GM23248 (cell line): ENCODE results near the gene MECR. TPM values are rescaled to one million over a fixed set of nuclear protein-coding genes. Genes with fewer than 3 reads are reported as not detected.

Source experiments
- DNase-seq: peaks from one replicate; pipeline ENCODE4 v3.0.0-alpha.2; 2015
- H2AFZ ChIP-seq: fragments of 200-600 bp; sonication (generic); 2 replicates; pipeline ENCODE4 v1.6.1; 2016; ENCODE audit warnings: antibody characterized with exemption
- H3F3A ChIP-seq: fragments of 200-600 bp; sonication (generic); 2 replicates; pipeline ENCODE4 v1.6.1; 2016; ENCODE audit warnings: mild to moderate bottlenecking, antibody characterized with exemption, mixed run types; ENCODE audit not compliant: insufficient read depth
- H3K27ac ChIP-seq: fragments of 200-600 bp; sonication (generic); 2 replicates; pipeline ENCODE4 v1.5.1; 2016; ENCODE audit warnings: mild to moderate bottlenecking
- H3K27me3 ChIP-seq: fragments of 200-600 bp; sonication (generic); replicated peaks from 2 replicates; pipeline ENCODE4 v1.6.1; 2016; ENCODE audit warnings: mild to moderate bottlenecking; ENCODE audit not compliant: insufficient read depth
- H3K36me3 ChIP-seq: fragments of 200-600 bp; sonication (generic); 2 replicates; pipeline ENCODE4 v1.6.1; 2016; ENCODE audit warnings: low read depth, mild to moderate bottlenecking
- H3K4me1 ChIP-seq: fragments of 200-600 bp; sonication (generic); 2 replicates; pipeline ENCODE4 v1.6.1; 2016; ENCODE audit warnings: mild to moderate bottlenecking; ENCODE audit not compliant: insufficient read depth
- H3K4me2 ChIP-seq: fragments of 200-600 bp; sonication (generic); one replicate; pipeline ENCODE4 v1.6.1; 2016; ENCODE audit warnings: mild to moderate bottlenecking; ENCODE audit not compliant: unreplicated experiment
- H3K4me3 ChIP-seq: fragments of 200-600 bp; sonication (generic); 2 replicates; pipeline ENCODE4 v1.5.1; 2016; ENCODE audit warnings: mild to moderate bottlenecking
- H3K79me2 ChIP-seq: fragments of 200-600 bp; sonication (generic); 2 replicates; pipeline ENCODE4 v1.6.1; 2016; ENCODE audit warnings: mild to moderate bottlenecking; ENCODE audit not compliant: insufficient read depth
- H3K9ac ChIP-seq: fragments of 200-600 bp; sonication (generic); 2 replicates; pipeline ENCODE4 v1.6.1; 2016; ENCODE audit warnings: mild to moderate bottlenecking
- H3K9me2 ChIP-seq: fragments of 200-600 bp; sonication (generic); 2 replicates; pipeline ENCODE4 v1.6.1; 2016; ENCODE audit warnings: mixed run types, mild to moderate bottlenecking, moderate library complexity; ENCODE audit not compliant: insufficient read depth
- H3K9me3 ChIP-seq: fragments of 200-600 bp; sonication (generic); one replicate; pipeline ENCODE4 v1.6.1; 2017; ENCODE audit warnings: low read depth
- H4K20me1 ChIP-seq: fragments of 200-600 bp; sonication (generic); 2 replicates; pipeline ENCODE4 v1.6.0; 2016; ENCODE audit not compliant: insufficient read depth
- EZH2 ChIP-seq: fragments of 200-600 bp; sonication (generic); IDR thresholded peaks from 2 replicates; pipeline ENCODE4 v1.6.1; 2018; ENCODE audit warnings: antibody characterized with exemption, mild to moderate bottlenecking; ENCODE audit not compliant: insufficient read depth, poor library complexity, severe bottlenecking
- EZH2phosphoT487 ChIP-seq: fragments of 200-600 bp; sonication (generic); IDR thresholded peaks from 2 replicates; pipeline ENCODE4 v1.6.1; 2018; ENCODE audit warnings: antibody characterized with exemption, moderate library complexity, mild to moderate bottlenecking, low read depth; ENCODE audit not compliant: insufficient read depth
- whole genome bisulfite sequencing, 2 experiments: methylation state at CpG; one replicate each; pipeline ENCODE4 v1.1.6; 2015 to 2017; ENCODE audit warnings: low lambda C conversion rate in 2 of 2, low coverage in 1 of 2; ENCODE audit errors: missing lambda C conversion rate in 2 of 2; 5-methylcytosine and 5-hydroxymethylcytosine counted together
- in situ Hi-C: fragments of 300-500 bp; cut with MboI; formaldehyde crosslinking; loops from 2 replicates; pipeline ENCODE4 v1.15.0; 2020
- polyA plus RNA-seq: library from polyadenylated mRNA; unstranded; fragments of >200 nt; fragmentation: Nextera tagmentation; extraction: Ambion mirVana; gene quantifications from 2 replicates; pipeline ENCODE4 v1.2.1, GENCODE V29; 2016
- total RNA-seq: library from RNA; depleted of rRNA; stranded (reverse); fragments of >200 nt; shearing (Covaris generic); gene quantifications from 2 replicates; pipeline ENCODE4 v1.2.3, GENCODE V29; 2014

Gene MECR
- total and polyA plus RNA-seq, 2 experiments from 2014 or later = 19.1 to 43.3 TPM

DNA sequence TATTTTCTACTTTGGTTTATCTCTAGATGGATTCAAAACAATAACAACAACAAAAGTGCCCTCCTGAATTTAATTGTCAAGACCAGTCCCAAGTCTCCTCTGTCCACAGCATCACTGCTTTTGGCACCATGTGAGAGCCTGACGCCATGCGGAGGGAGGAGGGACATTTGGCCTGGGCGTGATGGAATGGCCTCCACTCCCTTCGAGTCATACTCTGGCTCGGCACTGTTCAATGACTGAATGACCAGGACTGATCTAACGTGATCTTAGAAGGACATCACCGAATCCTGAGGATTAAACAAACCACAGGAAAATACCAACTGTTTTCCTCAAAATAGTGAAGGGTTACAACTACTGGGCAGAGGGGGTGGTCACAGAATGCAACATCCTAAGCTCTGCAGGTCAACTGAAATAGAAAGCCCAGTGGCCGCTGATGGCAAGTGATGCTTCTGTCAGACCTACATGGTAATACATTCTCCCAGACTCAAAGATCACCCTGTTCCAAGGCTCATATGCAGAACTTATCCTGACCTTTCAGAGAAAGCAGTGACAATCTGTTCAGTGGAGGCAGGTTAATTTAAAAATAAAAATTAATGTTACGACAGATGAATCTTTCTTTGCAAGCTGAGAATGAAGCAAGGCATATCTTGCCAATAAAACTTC is 68.1 kb downstream of the MECR start:
- H3K27ac ChIP-seq = peak overlapping the region; percentile 3; the same call in 1 of the 2 replicates
- H3K9me3 ChIP-seq = no peaks in the 10 kb centered on the region
- no peaks in the 10 kb centered on the region for H3K27me3 ChIP-seq
- H3K9me2 ChIP-seq = no peaks in the 10 kb centered on the region
- peaks cover 5% of the 10 kb centered on the region for H4K20me1 ChIP-seq
- TF ChIP-seq EZH2 (no peak), EZH2phosphoT487 (no peak)
- 0 out of 2 replicates have a peak, but pooled peaks cover 6% of the 10 kb centered on the region for H3F3A ChIP-seq
- peaks cover 67% of the 10 kb centered on the region for H3K36me3 ChIP-seq
- H2AFZ ChIP-seq = no peak overlapping the region
- H3K79me2 ChIP-seq = peaks cover 100% of the 10 kb centered on the region
- H3K4me2 ChIP-seq = no peak overlapping the region
- DNase-seq = peak; percentile 32
- H3K4me3 ChIP-seq = no peak overlapping the region
- in situ Hi-C loops = no loop called here
- peaks cover 7% of the 10 kb centered on the region; the same call in 1 of the 2 replicates for H3K4me1 ChIP-seq
- H3K9ac ChIP-seq = no peak overlapping the region
- WGBS, 2 experiments = 66 to 68% methylated on average over 9 of the region's 9 CpGs

- Histone ChIP-seq H3K36me3 (peaks cover 68% of the 10 kb centered on the region), H3K9me2 (no peaks in the 10 kb centered on the region), H3K4me2 (no peak overlapping the region), H3K9me3 (no peaks in the 10 kb centered on the region), H3K27me3 (no peaks in the 10 kb centered on the region), H2AFZ (no peak overlapping the region), H3K79me2 (peaks cover 100% of the 10 kb centered on the region), H3K4me3 (no peak overlapping the region), H3K27ac (0 out of 2 replicates have a peak overlapping the region, but pooled peaks have one; percentile 3), H3K4me1 (peaks cover 7% of the 10 kb centered on the region; the same call in 1 of the 2 replicates), H3K9ac (no peak overlapping the region), H3F3A (0 out of 2 replicates have a peak, but pooled peaks cover 6% of the 10 kb centered on the region), H4K20me1 (no peaks in the 10 kb centered on the region; the same call in 1 of the 2 replicates)
- no peak for DNase-seq
- TF ChIP-seq EZH2 = no peak
- TF ChIP-seq EZH2phosphoT487 = no peak
- in situ Hi-C loops = no loop called here
- 75 to 80% methylated on average over 4 of the region's 4 CpGs for WGBS, 2 experiments
These were observed 68.7 kb downstream of the MECR start for GRCh38 chr1:29162025-29162424.

GRCh38 chr1:29159773-29160172 is 71.0 kb downstream of the MECR start:
- 0 out of 2 replicates have a peak, but pooled peaks cover 2% of the 10 kb centered on the region for H3F3A ChIP-seq
- H4K20me1 ChIP-seq = no peaks in the 10 kb centered on the region; the same call in 1 of the 2 replicates
- no peaks in the 10 kb centered on the region for H3K9me3 ChIP-seq
- H3K36me3 ChIP-seq = peaks cover 75% of the 10 kb centered on the region
- no peak overlapping the region for H2AFZ ChIP-seq
- 98 to 99% methylated on average over 3 of the region's 3 CpGs for WGBS, 2 experiments
- no peaks in the 10 kb centered on the region for H3K9me2 ChIP-seq
- H3K27me3 ChIP-seq = no peaks in the 10 kb centered on the region
- no peak overlapping the region for H3K4me3 ChIP-seq
- H3K9ac ChIP-seq = no peak overlapping the region
- TF ChIP-seq EZH2 (no peak), EZH2phosphoT487 (no peak)
- in situ Hi-C loops = no loop called here
- H3K27ac ChIP-seq = no peak overlapping the region
- DNase-seq = no peak
- peaks cover 100% of the 10 kb centered on the region for H3K79me2 ChIP-seq
- no peaks in the 10 kb centered on the region; the same call in 1 of the 2 replicates for H3K4me1 ChIP-seq
- no peak overlapping the region for H3K4me2 ChIP-seq

DNA sequence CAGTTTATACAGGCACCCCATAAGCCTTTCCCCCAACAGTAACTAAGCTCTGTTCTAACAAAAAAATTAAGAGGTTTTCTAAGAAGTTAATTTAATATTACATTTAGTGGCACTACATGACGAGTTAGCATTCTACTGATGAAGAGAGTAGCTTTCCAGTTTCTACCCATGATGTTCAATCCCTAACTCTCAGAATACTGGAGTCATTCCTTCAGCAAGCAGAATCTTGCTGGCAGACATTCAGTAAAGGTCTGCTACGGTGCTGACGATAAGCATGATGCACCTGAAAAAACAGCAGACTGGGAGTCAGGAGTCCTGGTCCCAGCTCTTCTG is 73.5 kb downstream of the MECR start:
- H3K4me1 ChIP-seq = no peaks in the 10 kb centered on the region; the same call in 1 of the 2 replicates
- TF ChIP-seq EZH2 (no peak), EZH2phosphoT487 (no peak)
- H3F3A ChIP-seq = peaks cover 2% of the 10 kb centered on the region; the same call in 1 of the 2 replicates
- H3K36me3 ChIP-seq = peaks cover 71% of the 10 kb centered on the region
- DNase-seq = no peak
- 88 to 93% methylated on average over 3 of the region's 3 CpGs for WGBS, 2 experiments
- H3K79me2 ChIP-seq = peaks cover 100% of the 10 kb centered on the region
- no peak overlapping the region for H3K4me3 ChIP-seq
- in situ Hi-C loops = no loop called here
- no peak overlapping the region for H3K9ac ChIP-seq
- no peaks in the 10 kb centered on the region for H3K27me3 ChIP-seq
- H2AFZ ChIP-seq = no peak overlapping the region
- no peaks in the 10 kb centered on the region for H3K9me3 ChIP-seq
- no peak overlapping the region for H3K4me2 ChIP-seq
- no peaks in the 10 kb centered on the region for H3K9me2 ChIP-seq
- no peak overlapping the region for H3K27ac ChIP-seq
- H4K20me1 ChIP-seq = no peaks in the 10 kb centered on the region
